GM21423 (cell line): Measurements from ENCODE around the gene MYO1D.
"Not testable (repeated sequence)": the region's sequence is repeated elsewhere in the genome, so short reads cannot be mapped to it uniquely, and the experiment has no call there.

Experiments
- ATAC-seq: cut with Tn5 transposase; IDR thresholded peaks from one replicate; pipeline ENCODE4 v1.9.1; 2021; ENCODE audit warnings: mild to moderate bottlenecking, moderate library complexity; ENCODE audit not compliant: unreplicated experiment

The MYO1D gene

GRCh38 chr17:32896647-32897258 lies 19.8 kb upstream of the MYO1D start:
- ATAC-seq, result no peak

GRCh38 chr17:32894245-32894644 lies 17.3 kb upstream of the MYO1D start:
- ATAC-seq, result no peak

- not testable (repeated sequence) for ATAC-seq
These were observed 10.5 kb upstream of the MYO1D start for GRCh38 chr17:32887410-32887809.

GRCh38 chr17:32886951-32887350 lies 10.0 kb upstream of the MYO1D start:
- not testable (repeated sequence) for ATAC-seq

- no peak for ATAC-seq
These were observed 5.8 kb upstream of the MYO1D start for GRCh38 chr17:32882734-32883133.

GRCh38 chr17:32882029-32882428 lies 5.1 kb upstream of the MYO1D start:
- no peak for ATAC-seq

- ATAC-seq, result no peak
These were observed 3.9 kb upstream of the MYO1D start for GRCh38 chr17:32880671-32881453.

GRCh38 chr17:32879134-32879533 lies 2.2 kb upstream of the MYO1D start:
- ATAC-seq, result no peak

GRCh38 chr17:32878211-32878610 lies 1.3 kb upstream of the MYO1D start:
- no peak for ATAC-seq

GRCh38 chr17:32877164-32877764 lies 340 bp upstream of the MYO1D start:
- peak; percentile 85 for ATAC-seq

GRCh38 chr17:32875923-32876416 lies 954 bp downstream of the MYO1D start:
- ATAC-seq, result no peak

- ATAC-seq, result no peak
These were observed 1.6 kb downstream of the MYO1D start for GRCh38 chr17:32875230-32875917.

GRCh38 chr17:32873114-32873513 lies 3.8 kb downstream of the MYO1D start:
- no peak for ATAC-seq

GRCh38 chr17:32871746-32872145 lies 5.2 kb downstream of the MYO1D start:
- ATAC-seq, result no peak

- no peak for ATAC-seq
These were observed 6.0 kb downstream of the MYO1D start for GRCh38 chr17:32870969-32871368.

GRCh38 chr17:32870027-32870670 lies 6.8 kb downstream of the MYO1D start:
- ATAC-seq, result no peak

GRCh38 chr17:32869345-32870026 lies 7.4 kb downstream of the MYO1D start:
- ATAC-seq, result no peak

GRCh38 chr17:32865141-32865540 lies 11.8 kb downstream of the MYO1D start:
- no peak for ATAC-seq

GRCh38 chr17:32863559-32863958 lies 13.4 kb downstream of the MYO1D start:
- no peak for ATAC-seq

GRCh38 chr17:32862940-32863339 lies 14.0 kb downstream of the MYO1D start:
- no peak for ATAC-seq
